ENCODE measurements around the gene HERC4.

HERC4 gene

GRCh38 chr10:67875340-67876238, 199.5 kb downstream of the HERC4 start:
- no peak for DNase-seq (ENCODE audit: low read depth)

Measured in stimulated activated CD8-positive, alpha-beta memory T cell treated with anti-CD3 and anti-CD28 coated beads, Interleukin-15, amount 100 ng/mL, for 24 hours (primary cell).